ENCODE measurements around the gene GCNT4.

GCNT4 gene

DNA sequence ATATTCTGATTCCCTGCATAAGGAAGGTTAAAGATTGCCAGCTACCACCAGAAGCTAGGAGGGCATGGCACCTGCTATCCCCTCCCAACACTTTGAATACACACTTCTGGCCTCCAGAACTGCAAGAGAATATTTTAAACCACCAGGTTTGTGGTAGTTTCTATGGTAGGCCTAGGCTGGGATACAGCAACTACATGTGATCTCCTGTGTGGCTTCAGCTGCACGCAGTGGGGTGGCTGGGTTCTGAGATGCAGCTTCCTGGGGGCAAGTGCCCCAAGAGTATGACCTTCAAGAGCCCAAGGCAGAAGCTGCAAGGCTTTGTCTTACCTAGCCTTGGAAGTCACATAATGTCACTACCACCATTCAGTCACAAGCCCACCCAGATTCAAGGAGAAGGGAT is 39.6 kb downstream of the GCNT4 start:
- DNase-seq: no peak

DNA sequence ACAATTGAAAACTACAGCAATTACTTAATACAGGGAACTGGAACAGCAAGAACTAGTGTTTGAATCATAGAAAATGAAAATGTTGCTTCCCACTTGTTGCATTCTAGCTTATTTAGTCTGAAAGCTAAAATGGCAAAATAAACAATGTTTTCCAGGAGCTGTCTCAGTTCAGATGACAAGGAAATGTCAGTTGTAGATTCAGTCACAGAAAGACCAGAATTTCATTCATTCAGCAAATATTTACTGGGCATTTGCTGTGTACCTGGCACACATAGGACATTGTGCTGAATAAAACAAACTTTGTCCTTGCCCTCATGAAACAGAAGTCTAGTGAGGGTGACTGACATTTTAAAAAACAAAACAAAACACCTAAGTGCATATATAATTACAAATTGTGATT is 41.5 kb downstream of the GCNT4 start:
- DNase-seq: no peak

DNA sequence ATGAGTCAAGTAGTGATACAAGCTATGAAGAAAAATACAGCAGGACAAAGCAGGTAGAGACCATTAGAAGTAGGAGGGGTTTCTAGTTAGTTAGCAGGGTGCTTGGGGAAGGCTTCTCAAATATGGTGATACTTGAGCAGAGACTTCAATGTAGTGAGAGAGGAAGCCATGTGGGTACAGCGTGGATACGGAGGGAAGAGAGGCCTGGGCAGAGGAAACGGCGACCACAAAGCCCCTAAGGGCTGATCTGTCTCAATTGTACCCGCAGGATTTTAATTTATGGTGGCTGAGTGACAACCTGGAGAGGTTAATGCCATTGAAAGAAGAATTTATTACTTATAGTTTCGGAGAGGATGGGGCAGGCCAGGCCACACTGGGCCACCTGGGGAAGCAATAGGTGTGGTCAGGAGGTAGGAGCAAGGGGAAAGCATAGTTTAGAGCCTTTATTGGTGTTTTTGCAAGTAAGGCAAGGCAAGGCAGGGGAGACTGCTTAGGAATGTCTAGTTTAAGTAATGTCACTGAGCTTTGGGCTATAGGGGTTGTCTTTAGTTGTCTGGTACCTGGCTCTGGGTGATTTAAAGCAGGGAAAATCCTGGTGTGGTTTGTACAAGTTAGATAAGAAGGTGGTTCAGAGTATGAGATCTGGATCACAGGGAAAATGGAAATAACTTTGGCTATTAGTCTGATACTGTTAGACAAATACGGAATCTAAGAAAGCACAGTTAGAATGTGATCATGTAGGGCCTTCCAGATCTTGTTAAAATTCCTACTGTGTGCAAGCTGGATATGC is 42.6 kb downstream of the GCNT4 start:
- no peak for DNase-seq

DNA sequence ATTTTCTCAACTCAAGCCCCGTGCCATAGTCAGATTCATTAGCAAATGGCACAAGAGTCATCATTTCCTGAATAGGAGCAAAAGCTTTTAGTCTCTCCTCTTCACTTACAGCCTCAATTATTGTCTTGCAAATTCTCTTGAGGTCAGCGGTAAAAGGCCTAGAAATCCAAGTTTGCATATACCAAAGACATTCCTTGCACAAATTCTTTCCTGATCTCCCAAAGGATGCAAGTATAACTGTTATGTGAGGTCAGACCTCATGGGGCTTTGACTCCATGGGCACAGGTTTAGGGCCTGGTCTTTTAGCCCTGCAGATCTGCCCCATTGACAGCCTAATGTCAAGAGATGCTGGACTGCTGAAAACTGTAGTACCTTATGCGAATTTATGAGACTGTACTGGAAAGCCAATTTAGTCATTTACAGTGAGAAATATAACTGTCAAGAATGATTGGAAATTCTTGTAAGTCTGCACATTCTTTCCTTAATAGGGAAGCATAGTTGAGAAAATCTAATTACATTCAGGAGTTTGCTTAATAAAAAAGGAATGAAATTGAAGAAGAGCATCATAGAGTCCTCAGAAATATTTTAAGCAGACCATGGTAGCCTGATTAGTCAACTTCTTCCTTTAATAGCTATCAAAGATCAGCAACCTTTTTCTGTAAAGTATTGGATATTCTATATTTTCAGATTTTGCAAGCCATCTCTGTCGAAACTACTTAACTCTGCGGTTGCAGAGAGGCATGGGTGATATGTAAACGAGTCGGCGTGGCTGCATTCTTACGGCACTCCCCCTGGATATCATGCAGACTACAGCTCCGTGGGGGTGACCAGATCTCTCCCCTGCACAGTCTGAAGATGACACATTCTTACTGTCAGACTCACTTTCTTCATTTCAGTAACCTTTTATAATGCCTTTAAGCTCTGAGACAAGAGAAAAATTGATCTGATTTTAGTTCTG is 45.2 kb downstream of the GCNT4 start:
- DNase-seq: no peak

DNA sequence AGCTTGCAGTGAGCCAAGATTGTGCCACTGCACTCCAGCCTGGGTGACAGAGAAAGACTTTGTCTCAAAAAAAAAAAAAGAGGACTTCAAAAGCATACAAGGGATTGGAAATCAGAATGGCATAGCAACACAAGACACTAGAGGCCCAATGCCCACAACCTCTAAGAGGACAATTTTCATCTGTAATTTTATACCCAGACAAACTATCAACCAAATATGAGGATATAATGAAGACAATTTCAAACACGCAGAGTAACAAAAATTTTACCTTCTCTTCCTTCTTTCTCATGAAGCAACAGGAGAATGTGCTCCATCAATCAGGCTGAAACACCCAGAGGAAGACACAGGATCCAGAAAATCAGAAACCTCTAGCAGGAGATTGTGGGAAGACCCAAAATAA is 46.8 kb downstream of the GCNT4 start:
- DNase-seq: no peak

All from cortex of kidney (tissue), 1 donor.